WI38 (cell line): ENCODE data around the gene MYO5C.

Experiments
- H3K4me3 ChIP-seq: 2 replicates; pipeline ENCODE4 v1.5.1; 2011; ENCODE audit warnings: low read depth, mild to moderate bottlenecking, control low read depth, low read length
- TF ChIP-seq, protein P1 (sequence below): IDR thresholded peaks from 2 replicates; pipeline ENCODE4 v1.5.1; 2012; ENCODE audit warnings: low read depth, mild to moderate bottlenecking, control low read depth, low read length

Gene MYO5C

DNA sequence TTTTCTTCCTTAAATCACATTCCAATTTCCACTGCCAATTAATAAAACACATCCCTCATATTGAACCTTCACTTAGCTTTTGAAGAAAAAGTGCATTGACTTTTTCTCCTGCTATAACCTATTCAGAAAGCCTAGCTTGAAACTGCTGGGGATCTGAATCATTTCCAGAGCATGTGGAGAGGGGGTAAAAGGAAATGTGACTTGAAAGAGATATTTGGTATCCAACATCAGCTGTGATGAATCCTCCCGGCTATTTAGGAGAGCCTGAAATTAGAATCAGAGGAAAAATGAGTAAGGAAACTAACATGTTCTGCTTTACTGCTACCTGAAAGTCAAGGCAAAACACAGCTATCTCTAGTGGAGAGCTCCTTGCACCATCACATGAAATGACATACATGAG, 101.8 kb downstream of the MYO5C start:
- no peak overlapping the region for H3K4me3 ChIP-seq
- TF ChIP-seq, protein P1, sequence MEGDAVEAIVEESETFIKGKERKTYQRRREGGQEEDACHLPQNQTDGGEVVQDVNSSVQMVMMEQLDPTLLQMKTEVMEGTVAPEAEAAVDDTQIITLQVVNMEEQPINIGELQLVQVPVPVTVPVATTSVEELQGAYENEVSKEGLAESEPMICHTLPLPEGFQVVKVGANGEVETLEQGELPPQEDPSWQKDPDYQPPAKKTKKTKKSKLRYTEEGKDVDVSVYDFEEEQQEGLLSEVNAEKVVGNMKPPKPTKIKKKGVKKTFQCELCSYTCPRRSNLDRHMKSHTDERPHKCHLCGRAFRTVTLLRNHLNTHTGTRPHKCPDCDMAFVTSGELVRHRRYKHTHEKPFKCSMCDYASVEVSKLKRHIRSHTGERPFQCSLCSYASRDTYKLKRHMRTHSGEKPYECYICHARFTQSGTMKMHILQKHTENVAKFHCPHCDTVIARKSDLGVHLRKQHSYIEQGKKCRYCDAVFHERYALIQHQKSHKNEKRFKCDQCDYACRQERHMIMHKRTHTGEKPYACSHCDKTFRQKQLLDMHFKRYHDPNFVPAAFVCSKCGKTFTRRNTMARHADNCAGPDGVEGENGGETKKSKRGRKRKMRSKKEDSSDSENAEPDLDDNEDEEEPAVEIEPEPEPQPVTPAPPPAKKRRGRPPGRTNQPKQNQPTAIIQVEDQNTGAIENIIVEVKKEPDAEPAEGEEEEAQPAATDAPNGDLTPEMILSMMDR = no peak

DNA sequence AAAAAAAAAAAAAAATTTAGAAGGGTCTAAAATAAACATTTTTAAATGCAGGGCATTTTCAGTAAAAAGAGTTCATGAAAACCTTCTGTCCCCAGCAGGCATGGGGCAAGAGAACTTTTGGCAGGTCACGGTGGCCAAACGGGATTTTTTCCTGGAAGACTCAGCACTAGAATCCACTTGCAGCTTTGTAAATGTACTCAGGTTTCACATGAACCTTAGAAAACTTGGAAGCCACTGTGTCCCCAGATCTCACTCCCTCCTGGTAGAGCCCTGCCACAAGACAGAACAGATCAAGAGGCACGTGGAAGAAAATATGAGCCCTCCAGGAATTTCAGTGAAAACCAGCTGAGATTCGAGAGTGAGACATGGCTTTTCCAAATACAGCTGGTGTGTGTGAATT, 102.3 kb downstream of the MYO5C start:
- no peak overlapping the region for H3K4me3 ChIP-seq
- TF ChIP-seq, protein P1 = no peak

DNA sequence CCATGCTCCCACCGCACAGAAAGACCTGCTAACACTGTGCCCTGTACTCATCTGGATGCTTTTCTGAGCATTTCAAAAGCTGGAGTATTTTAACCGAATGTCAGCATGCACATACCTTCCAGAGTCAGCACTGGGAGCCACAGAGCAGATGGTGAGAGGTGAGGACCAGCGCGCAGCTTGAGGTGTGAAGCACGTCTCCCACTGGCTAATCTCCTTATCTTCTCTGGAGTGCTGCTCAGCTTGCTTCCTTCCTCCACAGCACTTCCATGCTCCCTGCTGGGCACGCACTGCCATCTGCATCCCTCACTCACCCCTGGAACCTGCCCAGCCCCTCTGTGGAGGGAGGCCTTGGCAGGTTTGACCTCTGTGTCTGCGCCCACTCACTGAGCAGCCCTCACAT, 104.4 kb downstream of the MYO5C start, which contains the start of gene GNB5:
Gene GNB5, minus strand, starts transcription at position 186 of the 400 bp plus-strand sequence. CDS start 6,716 bp downstream, outside the sequence.
- no peak within 1 kb of the TSS for H3K4me3 ChIP-seq
- TF ChIP-seq, protein P1 = no peak

DNA sequence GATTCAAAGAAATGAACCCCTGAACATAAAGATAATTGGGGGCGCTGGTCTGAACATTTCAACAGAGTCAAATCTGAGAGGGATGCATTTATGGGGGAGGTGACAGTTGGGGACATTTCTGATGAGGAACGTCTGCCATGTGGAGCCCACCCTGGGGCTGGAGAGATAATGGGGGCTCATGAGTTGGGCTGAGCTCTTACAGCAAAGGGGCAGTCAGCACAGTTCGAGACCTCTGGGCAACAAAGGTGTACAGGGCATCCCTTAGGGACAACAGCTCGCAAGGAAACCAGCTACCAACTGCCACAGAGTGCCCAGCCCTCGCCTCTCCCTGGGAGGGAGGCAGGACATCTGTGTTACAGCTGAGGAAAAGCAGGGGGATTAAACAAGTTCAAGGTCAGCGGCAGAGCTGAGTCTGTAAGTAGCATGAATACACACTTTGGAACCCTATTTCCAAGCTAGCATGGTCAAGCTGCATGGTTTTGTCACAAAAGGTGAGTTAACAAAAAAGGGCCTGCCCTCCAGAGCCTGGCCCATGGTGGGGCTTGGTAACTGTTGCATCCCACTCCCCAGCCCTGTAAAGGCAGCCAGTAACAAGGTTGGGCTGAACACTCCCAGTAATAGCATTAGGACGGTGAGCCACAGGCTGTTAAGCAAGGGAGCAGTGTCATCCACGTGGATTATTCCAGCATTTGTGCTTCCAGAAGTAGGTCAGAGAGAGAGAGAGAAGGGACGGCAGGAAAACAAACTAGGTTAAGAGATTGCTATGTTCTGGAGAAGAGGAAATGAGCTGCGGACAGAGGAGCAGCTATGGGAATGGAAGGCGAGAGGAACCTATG, 108.7 kb downstream of the MYO5C start:
- H3K4me3 ChIP-seq = no peak overlapping the region
- TF ChIP-seq, protein P1 = no peak

DNA sequence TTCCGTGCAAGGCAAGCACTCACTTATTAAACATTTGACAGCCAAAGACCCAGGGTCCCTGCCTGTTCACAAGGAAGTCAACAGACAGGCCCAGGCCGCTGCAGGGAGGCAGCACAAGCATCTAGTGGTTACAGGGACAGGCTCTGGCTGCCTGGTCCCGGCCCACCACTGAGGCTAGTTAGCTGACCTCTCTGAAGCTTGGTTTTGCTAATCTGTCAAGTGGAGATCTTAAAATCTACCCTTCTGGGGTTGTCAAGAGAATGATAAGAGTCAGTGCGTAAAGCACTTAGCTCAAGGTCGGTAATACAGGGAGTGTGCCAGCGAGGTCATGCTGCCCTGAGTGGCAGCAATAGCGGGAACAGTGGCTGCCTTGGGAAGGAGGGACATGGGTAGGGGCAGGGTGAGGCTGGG, 110.4 kb downstream of the MYO5C start:
- TF ChIP-seq, protein P1 = no peak

DNA sequence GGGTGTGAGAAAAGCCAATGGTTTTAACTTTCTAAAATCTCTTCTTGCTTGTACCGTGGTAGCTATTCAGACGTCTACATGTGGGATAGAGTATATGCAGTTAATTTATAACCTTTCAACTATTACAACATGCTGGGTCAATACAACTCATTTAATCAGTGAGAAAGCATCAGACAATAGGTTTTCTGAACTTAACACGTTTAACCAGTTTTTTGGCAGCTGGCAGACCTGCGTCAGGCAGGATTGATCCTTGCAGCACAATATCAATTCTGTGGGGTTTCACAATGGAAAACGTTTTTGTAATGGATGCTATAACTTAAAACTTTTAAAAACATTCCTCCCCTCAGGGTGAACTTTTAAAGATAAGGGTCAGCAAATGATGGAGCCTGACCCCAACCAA, 110.9 kb downstream of the MYO5C start:
- H3K4me3 ChIP-seq = no peak overlapping the region
- TF ChIP-seq, protein P1 = no peak

More for the DNA sequence above, 110.4 kb downstream of the MYO5C start:
- no peak overlapping the region for H3K4me3 ChIP-seq

DNA sequence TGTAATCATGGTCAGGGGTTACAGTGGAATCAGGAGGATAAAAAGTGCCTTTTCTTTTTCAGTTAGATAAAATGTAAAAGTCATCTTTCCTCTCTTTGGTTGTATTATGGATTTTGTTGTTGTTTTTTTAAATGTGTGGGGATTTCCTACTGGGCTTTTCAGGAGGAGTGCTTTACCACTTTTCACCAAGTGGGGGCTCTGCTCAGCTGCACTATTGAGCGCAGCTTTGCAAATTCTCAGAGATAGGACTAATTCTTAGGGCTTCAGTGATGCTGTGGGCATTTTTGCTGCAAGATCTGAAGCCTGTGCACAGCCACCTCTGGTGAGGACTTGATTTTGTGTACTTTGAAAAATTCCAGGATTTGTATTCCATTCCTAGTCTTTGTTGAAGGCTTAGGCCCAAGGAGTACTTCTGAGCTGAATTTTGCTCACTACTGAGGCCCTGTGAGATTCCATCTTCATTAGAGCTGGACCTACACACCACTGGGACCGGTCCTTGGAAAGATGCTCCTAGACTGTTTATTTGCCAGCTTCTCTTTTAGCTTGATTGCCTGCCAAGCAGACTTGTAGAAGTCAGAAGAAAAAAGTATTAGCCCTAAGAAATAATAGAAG, 111.9 kb downstream of the MYO5C start:
- TF ChIP-seq, protein P1 = peak; percentile 64
- no peak overlapping the region for H3K4me3 ChIP-seq
